GM12873 (cell line): ENCODE results near the gene GLIPR1L2.

ENCODE experiments used
- CTCF ChIP-seq: IDR thresholded peaks from 2 replicates; pipeline ENCODE4 v1.5.1; 2012; ENCODE audit warnings: low read depth, mild to moderate bottlenecking, moderate library complexity, low read length, control low read depth; ENCODE audit not compliant: insufficient read depth; ENCODE audit errors: missing control alignments

GLIPR1L2 gene

GRCh38 chr12:75474116-75474515, 83.2 kb downstream of the GLIPR1L2 start:
- no peak for TF ChIP-seq CTCF

DNA sequence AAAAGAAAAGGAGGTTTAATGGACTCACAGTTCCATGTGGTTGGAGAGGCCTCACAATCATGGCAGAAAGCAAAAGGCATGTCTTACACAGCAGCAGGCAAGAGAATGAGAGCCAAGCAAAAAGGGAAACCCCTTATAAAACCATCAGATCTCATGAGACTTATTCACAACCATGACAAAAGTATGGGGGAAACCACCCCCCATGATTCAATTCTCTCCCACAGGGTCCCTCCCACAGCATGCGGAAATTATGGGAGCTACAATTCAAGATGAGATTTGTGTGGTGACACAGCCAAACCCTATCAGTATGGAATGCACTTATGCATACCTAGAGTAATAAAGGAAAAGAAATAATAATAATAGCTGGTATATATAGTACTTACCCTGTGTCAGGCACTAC, 85.2 kb downstream of the GLIPR1L2 start:
- TF ChIP-seq CTCF = no peak

GRCh38 chr12:75477137-75477536, 86.2 kb downstream of the GLIPR1L2 start:
- TF ChIP-seq CTCF = no peak

GRCh38 chr12:75478116-75478794, 87.4 kb downstream of the GLIPR1L2 start:
- TF ChIP-seq CTCF = no peak

- no peak for TF ChIP-seq CTCF
Measured at GRCh38 chr12:75479963-75480461, 89.1 kb downstream of the GLIPR1L2 start.

- TF ChIP-seq CTCF = no peak
Measured at GRCh38 chr12:75480469-75480949, 89.6 kb downstream of the GLIPR1L2 start, which contains the start of gene GLIPR1. Gene GLIPR1, plus strand, starts transcription at chr12:75480755. Its CDS starts 126 bp downstream, at chr12:75480881.

DNA sequence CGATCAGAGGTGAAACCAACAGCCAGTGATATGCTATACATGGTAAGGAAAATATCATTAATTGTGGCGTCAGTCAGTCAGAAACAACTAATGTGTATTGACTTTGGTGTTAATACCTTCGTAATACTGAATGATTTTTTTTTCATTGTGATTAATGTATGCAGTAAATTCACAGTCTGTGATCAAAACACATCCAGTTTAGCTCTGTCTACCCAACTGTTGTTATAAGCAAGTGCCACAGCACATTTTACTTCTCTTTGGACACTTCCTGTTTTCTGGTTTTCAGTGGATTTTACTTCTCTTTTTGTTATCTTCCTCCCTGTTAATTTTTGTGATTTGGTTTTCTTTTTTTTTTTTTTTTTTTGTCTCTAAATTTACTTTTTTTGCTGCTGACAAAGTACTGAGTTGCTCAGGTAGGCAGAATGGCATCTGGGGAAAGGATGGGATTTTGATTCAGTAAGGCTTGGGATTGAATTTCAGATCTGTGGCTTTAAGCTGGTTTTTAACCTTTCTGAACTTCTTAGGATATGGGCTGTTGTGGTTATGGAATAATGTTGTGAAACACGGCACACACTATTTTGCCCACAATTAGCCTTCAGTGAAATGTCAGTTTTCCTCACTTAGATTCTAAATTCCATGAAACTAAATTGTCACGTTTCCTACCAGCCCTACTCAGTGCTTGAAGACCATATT, 90.3 kb downstream of the GLIPR1L2 start:
- TF ChIP-seq CTCF = no peak
